LNCaP clone FGC (cell line): ENCODE results near the gene GFAP.

ENCODE experiments used
- DNase-seq: peaks from one replicate; pipeline ENCODE4 v3.0.0-alpha.2; 2011; ENCODE audit warnings: low read depth
- H3K4me3 ChIP-seq: 2 replicates; pipeline ENCODE4 v1.5.1; 2011; ENCODE audit warnings: mild to moderate bottlenecking, low read depth, low read length, control low read depth
- TF ChIP-seq, protein P1 (sequence below): IDR thresholded peaks from 2 replicates; pipeline ENCODE4 v1.5.1; 2012; ENCODE audit warnings: mild to moderate bottlenecking; ENCODE audit not compliant: control insufficient read depth, insufficient read depth; ENCODE audit errors: extremely low read depth

The GFAP gene

DNA sequence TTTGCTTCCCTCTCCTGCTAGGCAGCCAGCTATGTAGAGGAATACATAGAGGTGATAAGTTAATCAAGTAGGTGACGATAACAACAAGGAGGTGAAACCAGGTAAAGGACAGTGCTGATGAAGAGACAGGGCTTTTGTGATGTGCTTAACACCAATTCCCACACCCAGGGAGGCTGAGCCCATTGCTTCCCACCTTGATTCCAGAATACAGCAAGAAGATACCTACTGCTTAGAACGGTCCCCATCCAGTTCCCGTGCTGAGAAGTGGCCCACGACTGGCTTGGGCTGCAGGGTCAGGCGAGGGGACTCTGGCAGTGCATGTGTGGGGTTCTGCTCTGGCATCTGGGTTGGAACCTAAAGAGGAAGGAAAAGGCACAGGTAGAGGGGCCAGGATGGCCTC is 16.1 kb upstream of the GFAP start:
- H3K4me3 ChIP-seq, result no peak overlapping the region
- TF ChIP-seq, protein P1, sequence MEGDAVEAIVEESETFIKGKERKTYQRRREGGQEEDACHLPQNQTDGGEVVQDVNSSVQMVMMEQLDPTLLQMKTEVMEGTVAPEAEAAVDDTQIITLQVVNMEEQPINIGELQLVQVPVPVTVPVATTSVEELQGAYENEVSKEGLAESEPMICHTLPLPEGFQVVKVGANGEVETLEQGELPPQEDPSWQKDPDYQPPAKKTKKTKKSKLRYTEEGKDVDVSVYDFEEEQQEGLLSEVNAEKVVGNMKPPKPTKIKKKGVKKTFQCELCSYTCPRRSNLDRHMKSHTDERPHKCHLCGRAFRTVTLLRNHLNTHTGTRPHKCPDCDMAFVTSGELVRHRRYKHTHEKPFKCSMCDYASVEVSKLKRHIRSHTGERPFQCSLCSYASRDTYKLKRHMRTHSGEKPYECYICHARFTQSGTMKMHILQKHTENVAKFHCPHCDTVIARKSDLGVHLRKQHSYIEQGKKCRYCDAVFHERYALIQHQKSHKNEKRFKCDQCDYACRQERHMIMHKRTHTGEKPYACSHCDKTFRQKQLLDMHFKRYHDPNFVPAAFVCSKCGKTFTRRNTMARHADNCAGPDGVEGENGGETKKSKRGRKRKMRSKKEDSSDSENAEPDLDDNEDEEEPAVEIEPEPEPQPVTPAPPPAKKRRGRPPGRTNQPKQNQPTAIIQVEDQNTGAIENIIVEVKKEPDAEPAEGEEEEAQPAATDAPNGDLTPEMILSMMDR, result no peak
- no peak for DNase-seq

DNA sequence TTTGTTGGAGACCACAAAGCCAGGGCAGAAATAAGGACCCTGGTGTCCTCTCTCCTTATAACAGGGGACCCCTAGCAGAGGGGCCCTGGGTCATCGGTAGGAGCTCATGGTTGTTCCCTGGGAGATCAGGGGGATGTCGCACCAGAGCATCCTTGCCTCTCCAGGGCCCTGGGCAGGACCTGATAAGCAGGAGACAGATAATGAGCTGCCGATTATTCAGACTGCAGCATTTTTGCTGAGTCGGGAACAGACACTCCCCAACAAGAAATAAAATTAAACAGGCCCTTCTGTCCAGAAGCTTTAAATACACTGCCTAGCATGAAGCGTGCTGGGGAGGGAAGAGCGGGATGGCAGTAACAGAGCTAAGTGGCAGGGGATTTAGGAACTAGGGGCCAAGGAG is 15.4 kb upstream of the GFAP start:
- DNase-seq, result no peak
- no peak overlapping the region for H3K4me3 ChIP-seq
- TF ChIP-seq, protein P1, result no peak

DNA sequence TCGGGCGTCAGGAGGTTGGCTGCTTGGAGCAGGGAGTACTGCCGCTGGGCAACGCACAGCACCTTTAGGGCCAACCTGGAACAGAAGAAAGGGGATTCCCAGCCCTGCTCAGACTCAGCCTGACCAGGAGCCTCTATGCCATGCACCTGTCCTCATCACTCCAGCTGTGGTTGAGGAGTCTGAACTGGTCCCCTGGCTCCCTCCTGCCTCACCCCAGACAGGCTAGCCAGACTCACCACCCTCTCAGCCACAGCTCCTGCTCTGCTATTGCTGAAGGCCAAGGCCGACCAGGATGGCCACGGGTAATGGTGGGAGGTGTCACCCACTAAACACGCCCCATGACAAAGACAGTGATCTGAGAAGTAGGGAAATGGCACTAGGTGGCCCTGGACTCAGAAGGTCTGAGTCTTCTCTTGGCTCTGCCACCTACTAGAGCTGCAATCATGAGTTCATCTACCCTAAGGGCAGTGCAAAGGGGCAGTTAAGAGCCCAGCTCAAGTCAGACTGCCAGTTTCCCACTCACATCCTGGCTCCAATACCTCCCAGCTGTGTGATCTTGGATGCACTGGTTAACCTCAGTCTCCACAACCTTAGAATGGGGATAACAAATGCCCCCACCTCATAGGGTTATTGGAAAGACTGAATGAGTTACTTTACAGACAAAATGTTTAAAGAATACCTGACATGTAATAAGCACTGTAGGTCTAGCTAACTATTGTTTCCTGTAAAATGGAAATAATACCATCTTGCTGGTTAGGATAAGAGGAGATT is 13.8 kb upstream of the GFAP start:
- TF ChIP-seq, protein P1, result no peak
- no peak overlapping the region for H3K4me3 ChIP-seq
- DNase-seq, result no peak

DNA sequence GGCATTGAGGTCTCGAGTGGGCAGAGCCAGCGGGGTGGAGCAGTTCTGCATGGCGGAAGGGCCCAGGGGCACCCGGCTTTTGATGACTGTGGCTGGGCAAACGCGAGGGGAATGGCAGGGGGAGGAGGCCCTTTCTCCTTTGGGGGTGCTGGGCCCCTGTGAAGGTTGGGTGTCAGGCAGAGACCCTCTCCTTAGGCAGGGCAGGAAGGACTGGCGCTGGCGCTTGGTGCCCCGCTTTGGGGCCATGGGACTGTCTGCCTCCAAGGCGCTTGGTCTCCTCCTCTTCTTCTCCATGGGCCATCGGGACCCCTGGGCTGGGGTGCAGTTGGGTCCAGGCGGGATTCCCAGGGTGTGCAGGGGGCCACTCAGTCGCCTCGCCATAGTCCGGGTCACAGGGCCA is 12.8 kb upstream of the GFAP start:
- DNase-seq, result no peak
- TF ChIP-seq, protein P1, result no peak
- H3K4me3 ChIP-seq, result no peak overlapping the region

DNA sequence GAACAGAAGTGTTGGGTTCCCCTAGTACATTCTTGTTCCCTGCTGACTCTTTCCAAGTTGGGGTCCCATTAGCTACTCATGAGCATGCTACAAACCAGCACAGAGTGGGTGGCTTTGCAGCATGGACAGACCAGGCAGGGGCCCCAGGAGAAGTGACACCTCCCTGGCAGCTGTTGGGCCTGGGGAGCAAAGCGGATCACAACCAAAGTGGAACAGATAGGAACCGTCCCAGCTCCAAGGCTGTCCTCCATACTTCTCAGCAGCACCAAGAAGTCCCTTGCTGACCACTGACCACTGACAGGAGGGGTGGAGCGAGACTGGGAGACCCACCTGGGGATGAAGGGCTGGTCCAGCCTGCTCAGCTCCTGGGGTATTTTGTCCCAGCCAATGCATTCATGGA is 12.4 kb upstream of the GFAP start:
- TF ChIP-seq, protein P1, result no peak
- H3K4me3 ChIP-seq, result no peak overlapping the region
- DNase-seq, result no peak

DNA sequence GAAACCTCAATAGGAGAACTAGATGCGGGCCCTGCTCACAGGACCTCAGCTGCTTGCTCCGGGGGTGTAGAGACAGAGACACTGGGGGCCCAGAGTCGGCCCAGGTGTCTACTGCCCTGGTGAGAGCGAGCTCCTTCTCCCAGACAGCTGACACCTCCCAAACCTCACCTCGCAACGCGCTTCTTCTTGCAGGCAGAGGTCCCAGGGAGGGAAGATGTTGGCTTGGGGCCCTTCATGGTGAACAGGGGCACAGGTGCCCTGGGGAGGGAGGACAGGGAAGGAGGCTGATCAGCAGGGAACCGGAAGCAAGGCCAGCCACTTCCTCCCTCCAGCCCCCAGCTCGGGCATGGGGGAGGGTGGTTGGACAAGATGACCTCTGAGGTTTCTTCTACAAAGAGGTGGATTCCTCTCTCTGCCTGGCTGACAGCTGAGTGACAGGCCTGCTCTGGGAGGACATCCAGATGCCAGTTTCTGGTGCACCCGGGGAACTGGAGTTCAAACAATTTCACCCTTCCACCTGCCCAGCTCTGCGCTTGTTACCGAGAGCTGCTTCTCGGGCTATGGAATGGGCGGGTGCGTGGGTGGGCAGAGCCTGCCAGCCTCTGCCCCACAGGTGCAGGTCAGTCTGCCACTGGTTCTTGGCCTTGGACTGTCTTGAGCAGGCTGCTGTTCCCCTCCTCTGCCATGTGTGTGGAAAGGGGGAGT is 11.7 kb upstream of the GFAP start:
- no peak for DNase-seq
- H3K4me3 ChIP-seq, result no peak overlapping the region
- TF ChIP-seq, protein P1, result no peak
